Hypothalamus (tissue), 51 donors: ENCODE data around the gene NME1.
A peak's percentile ranks its signal among the peaks of the same experiment; 100 is the strongest.
"Not testable (repeated sequence)": the region's sequence is repeated elsewhere in the genome, so short reads cannot be mapped to it uniquely, and the experiment has no call there.

Experiments used
- DNase-seq, 51 donors: peaks; one replicate each; lab custom pipeline; 2025; lab: John Stamatoyannopoulos, UW

NME1 gene

DNA sequence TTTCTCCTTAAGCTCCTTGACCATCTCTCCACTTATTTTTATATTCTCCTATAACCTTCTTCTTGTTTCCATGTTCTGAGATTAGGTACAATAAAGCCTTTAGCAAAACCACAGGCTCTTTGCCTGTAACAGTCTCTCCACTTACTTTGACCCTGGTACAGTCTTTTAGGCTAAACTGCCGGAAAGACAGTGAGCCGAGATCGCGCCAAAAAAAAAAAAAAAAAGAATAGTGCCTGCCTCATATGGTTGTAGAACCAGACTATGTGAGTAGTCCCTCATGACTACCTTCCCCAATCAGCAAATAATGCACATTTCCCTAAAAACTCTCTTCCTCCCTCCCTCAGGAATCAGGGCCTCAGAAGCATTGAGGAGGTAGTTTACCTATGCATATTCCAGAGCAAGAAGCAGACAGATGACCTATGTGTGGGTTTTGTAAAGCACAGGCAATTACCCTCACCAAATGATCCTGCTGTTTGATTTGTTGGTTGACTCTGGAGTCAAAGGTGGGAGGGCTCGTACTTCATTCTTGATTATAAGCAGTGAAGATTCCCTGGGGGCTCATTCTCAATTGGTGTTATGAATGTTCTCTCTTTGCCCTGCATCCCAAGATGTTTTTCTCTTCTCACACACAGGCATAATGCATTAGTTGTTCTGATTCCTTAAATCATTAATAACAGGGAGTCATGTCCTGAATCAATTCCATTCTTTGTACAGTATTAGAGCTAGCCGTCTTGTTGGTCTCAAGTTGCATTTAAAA, 8.9 kb upstream of the NME1 start:
- DNase-seq, result no peak

DNA sequence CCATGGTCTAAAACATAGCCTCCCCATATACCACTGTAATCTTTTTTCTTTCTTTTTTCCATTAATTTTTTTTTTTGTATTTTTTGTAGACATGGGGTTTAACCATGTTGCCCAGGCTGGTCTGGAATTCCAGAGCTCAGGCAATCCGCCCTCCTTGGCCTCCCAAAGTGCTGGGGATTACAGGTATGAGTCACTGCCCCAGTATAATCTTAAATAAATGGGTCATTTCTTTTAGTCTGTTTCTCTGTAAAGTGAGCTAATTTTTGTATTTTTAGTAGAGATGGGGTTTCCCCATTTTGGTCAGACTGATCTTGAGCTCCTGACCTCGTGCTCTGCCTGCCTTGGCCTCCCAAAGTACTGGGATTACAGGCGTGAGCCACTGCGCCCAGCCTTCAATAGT, 5.7 kb upstream of the NME1 start:
- no peak for DNase-seq

DNA sequence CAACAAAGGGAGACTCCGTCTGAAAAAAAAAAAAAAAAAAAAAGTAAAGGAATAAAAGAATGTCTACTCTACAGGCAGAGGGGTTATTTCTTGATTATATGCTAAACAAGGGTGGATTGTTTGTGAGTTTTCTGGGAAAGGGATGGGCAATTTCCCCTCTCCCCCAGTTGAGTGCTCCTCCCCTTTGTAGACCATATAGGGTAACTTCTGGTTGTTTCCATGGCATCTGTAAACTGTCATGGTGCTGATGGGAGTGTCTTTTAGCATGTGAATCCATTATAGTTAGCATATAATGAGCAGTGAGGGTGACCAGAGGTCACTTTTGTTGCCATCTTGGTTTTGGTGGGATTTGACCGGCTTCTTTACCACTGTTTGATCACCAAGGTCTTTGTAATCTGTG, 4.2 kb upstream of the NME1 start:
- no peak for DNase-seq

DNA sequence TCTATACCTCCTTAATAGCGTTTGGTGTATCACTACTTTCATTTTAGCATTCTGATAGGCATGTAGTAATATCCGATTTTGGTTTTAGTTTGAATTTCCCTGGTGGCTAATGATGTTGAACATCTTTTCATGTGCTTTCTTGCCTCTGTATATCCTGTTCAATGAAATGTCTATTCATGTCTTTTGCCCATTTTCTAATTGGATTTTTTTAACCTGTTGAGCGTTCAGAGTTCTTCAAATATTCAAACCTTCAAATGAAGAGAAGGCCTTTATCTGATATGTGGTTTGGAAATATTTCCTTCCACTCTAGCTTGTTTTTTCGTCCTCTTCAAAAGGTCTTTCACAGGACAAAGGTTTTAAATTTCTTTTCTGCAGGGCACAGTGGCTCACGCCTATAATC, 2.4 kb upstream of the NME1 start:
- DNase-seq, result no peak

DNA sequence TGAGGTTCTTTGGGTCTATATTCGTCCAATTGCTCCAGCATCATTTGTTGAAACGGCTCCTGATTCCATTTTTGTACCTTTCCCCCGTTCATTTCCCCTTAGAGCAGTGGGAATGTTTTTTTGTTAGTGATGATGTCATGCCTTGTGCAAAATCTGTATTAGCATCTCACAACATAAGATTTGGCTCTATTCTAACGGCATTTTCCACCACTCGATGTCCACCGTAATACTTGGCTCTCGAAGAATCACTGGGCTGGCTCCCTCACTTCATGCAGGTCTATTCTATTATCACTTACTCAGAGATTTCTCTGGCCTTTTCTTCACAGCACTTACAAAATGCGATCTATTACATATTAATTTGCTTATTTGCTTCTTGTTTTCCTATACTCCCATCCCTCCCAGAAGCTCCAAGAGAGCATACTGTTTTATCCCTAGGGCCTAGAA, 571 bp upstream of the NME1 start:
- peak in 3 of 51 donors; percentile 4 to 49 (median 17) for DNase-seq

DNA sequence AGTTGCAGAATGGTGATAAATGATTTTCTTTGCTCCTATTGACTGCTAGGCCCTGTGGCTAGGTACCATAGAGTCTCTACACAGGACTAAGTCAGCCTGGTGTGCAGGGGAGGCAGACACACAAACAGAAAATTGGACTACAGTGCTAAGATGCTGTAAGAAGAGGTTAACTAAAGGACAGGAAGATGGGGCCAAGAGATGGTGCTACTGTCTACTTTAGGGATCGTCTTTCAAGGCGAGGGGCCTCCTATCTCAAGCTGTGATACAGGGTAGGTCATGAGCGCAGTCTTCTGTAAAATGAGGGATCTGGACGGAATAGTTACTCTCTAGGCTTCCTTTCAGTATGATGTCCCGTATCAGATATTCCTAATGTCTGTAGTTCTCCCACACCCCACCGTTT, 817 bp downstream of the NME1 start:
- DNase-seq, result peak in 1 of 51 donors; percentile 46

DNA sequence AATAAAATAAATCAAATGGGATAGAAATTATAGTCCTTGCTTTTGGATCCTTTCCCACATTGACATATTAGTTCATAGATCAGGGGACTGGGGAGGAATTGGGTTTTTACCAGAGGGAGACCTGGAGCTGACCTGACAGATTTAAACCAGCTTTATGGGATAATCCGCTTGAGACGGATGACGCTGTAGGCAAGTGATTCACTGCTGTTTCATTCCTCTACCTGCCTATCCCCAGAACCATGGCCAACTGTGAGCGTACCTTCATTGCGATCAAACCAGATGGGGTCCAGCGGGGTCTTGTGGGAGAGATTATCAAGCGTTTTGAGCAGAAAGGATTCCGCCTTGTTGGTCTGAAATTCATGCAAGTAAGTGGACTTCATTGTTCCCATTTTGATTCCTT, 2.1 kb downstream of the NME1 start:
- no peak for DNase-seq

DNA sequence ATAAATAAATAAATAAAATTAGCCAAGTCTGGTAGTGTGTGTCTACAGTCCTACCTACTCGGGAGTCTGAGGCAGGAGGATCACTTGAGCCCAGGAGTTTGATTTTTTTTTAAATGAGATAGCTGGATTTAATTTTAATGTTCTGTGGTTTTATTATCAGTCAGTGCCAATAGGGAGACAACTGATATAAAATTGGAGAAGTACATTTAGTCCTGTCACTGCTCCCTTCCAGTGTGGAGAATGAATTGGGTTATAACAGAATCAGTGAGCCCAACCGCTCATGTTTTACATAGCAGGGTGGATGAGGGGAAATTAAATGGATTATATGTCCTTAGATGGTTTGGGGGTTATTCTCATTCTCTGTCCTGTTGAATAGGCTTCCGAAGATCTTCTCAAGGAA, 6.2 kb downstream of the NME1 start:
- no peak for DNase-seq

DNA sequence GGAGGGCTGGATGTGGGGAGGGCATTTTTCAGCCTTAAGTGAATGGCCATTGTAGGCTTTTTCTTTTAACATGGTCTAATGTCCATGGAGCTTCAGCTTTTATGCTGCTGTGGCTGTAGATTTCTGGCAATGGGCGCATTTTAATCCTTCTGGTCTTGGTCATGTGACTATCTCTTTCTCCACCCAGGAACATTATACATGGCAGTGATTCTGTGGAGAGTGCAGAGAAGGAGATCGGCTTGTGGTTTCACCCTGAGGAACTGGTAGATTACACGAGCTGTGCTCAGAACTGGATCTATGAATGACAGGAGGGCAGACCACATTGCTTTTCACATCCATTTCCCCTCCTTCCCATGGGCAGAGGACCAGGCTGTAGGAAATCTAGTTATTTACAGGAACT, 8.2 kb downstream of the NME1 start:
- DNase-seq, result no peak

DNA sequence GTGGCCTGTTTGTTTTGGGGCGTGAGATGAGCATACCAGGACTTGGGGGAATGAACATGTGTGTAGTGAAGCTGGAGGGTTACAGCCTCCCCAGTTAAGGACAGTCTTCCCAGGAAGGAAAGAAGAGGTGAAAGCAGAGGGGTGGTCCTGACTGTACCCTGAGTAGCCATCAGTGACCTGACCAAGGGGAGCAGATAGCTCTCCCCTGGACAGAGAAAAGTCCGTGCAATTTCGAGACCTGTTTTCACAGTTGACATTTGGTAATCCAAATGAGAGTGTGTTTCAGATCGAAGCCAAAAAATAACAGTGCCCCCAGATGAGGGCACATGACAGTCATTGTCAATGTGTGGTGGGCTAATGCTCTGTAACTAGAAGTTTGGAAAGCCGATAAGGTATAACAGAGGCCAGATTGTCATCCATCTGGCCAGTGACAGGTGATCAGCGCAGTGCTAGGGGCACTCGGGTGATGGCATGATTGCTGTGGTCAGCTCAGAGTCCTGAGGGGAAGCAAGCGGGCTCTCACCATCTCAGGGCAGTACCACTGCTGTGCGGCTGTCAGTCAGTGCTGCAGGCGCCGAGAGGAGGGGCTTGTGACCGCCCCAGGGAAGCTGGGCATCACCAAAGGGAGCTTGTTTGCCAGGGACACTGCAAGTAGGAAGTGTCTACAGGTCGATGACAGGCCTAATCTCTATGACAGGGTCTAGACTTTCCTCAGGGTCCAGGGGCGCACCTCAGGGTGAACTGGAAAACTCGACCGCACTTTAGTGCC, 11.7 kb downstream of the NME1 start:
- DNase-seq, result peak in 2 of 51 donors; percentile 1 to 12

DNA sequence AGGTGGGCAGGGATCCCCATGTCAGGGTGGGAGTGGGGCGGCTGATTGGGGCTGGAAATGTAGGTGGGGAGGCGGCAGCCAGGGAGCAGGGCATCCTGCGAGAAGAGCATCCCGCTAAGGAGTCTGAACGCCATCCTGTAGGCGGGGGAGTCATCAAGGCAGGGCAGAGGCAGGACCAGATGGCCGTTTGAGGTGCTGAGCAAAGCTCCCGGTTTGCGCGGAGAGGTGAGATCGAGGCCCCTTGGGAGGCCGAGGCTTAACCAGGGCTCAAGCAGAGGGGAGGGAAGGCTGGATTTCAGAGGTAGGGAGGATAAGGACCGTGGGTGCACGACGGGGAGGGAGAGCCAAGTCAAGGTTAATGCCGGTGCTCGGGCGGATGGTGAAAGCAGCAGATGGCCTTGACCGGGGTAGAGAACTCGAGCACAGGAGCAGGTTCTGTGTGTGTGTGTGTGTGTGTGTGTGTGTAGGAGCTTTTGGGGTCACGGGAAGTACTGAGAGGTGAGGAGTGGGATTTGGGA, 12.4 kb downstream of the NME1 start:
- peak in 8 of 51 donors; percentile 13 to 52 (median 30) for DNase-seq

DNA sequence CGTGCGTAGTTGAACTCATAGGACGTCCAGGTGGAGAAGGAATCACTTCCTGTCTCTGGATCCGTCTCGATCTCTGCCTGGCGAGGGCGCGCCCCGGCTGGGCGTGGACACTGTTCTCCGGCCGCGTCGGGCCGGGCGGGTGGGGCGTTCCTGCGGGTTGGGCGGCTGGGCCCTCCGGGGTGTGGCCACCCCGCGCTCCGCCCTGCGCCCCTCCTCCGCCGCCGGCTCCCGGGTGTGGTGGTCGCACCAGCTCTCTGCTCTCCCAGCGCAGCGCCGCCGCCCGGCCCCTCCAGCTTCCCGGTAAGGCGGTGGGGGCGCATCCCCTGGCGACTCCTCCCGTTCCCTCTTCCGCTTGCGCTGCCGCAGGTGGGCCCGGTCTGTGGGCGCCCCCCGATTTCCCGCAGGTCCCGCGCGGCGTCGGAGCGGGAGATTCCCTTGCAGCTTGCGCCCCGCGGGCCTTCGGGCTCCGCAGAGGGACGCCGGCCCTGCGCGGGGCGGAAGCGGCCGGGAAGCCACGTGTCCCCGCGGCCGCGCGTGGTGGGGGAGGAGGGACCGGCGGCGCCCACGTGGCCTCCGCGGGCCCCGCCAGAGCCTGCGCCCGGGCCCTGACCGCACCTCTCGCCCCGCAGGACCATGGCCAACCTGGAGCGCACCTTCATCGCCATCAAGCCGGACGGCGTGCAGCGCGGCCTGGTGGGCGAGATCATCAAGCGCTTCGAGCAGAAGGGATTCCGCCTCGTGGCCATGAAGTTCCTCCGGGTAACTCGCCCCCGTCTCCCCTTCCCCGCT, 13.0 kb downstream of the NME1 start, which contains the start of gene NME2:
Gene NME2, plus strand, starts transcription at position 214 of the 789 bp plus-strand sequence. Its CDS starts 420 bp downstream, at position 634.
- DNase-seq, result peak in 49 of 51 donors; percentile 22 to 85 (median 65)

DNA sequence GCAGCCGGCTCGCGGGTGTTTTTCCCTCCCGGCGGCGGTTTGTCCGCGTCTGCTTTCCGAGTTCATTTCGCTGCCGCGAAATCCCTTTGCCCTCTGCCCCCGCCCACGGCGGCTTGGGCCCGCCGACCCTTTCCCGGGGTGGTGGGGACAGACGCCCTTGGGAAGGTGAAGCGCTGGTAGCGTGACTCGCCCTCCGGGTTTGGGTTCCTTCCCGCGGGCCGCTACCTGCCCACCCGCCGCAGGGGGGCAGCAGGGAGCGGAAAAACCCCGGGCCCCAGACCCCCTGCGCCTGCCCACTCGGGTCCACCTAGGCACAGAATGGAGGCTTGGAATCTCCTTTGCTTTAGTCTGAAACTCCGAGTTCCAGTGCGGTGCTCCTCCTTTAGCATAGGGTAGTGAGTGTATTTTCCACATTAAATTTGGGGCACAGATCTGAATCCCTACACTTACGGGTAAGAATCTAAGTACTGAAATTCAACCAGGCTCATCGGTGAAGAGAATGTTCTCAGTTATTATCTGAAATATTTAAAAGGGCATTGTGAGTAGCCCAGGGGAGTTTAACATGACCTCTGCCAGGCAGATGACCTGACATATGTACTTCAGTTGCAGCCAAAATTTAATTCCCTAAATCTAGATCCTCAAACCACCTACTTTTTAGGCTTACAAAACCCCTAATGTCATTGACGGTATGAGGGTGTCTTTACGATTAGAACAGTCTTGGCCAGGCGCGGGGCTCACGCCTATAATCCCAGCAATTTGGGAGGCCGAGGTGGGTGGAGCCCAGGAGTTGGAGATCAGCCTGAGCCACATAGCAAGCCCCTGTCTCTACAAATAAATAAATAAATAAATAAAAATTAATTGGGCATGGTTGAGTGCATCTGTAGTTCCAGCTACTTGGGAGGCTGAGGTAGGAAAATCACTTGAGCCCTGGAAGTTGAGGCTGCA, 13.9 kb downstream of the NME1 start:
- DNase-seq, result peak in 30 of 51 donors; percentile 6 to 63 (median 37)

DNA sequence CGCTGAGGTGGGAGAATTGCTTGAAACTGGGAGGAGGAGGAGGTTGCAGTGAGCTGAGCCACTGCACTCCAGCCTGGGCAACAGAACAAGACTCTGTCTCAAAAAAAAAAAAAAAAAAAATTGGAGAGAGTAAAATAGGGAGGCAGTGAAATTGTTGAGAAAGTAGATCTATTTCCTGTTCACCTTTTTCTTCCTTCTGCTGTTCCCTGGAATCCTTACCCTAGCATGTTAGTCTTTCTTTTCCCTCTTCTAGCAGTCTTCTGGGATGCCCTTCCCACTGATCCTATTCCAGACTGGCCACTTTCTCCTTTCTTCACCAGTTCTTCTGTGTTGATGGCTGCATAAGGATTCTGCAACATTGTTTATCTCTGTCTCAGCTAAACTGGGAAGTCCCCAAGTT, 16.0 kb downstream of the NME1 start:
- no peak for DNase-seq

DNA sequence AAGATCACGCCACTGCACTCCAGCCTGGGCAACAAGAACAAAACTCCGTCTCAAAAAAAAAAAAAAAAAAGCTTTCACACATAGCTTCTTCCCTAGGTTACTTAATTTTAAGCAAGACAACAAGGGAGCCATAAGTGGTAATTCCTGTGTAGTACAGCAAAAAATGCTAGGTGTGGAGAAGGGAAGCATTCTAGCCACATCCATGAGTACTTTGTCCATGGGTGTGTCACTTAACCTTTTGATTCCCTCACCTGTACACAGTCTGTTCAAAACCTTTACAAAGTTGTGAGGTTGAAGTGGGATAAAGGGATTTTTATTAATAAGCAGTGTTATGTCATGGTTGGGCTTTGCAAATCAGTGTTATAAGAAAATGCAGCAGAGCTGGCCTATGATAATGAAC, 17.4 kb downstream of the NME1 start:
- DNase-seq, result no peak

DNA sequence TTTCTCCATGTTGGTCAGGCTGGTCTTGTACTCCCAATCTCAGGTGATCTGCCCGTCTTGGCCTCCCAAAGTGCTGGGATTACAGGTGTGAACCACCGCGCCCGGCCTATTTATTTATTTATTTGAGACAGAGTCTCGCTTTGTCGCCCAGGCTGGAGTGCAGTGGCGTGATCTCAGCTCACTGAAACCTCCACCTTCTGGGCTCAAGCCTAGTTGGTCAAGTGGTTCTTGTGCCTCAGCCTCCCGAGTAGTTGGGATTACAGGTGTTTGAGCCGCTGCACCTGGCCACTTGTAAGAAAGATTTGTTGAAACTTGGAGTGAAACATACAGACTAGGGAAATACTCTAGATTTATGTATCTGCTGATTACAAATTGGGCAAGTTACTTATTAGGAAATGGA, 18.7 kb downstream of the NME1 start:
- DNase-seq, result not testable (repeated sequence)

DNA sequence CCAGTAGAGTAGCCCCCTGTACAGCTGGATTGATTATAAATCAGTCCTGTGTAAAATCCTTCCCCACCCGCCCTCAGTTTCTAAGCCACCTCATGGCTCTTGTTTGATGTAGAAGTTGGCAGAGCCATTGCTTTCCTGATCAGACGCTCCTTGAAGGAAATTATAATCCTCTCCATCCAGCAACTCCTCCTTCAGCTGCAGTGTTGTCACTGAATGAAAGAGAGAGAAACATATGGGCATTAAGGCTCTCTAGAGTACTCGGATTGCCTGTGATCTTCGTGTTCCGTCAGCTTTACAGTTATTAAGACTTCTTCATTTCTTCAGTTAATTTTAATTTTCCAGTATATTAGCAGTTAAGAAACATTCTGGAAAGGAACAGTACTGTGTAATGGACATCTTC, 27.1 kb downstream of the NME1 start:
- no peak for DNase-seq

DNA sequence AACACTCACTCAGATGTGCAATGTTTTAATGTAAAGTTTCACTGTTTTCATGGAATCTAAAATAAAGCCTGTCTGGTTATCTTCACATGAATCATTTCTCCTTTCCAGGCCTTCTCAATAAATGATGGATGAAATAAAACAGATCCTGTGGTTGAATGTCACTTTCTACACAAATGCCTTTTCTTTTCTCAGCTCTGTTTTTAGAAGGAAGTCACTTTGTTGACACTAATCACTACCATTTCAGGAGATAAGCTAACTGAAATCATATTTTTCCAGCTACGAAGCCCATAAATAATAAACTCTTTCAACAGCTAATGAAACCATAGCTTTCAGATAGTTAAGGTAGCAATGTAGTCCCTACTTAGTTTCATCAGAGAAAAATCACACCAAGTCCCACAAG, 30.8 kb downstream of the NME1 start:
- no peak for DNase-seq

DNA sequence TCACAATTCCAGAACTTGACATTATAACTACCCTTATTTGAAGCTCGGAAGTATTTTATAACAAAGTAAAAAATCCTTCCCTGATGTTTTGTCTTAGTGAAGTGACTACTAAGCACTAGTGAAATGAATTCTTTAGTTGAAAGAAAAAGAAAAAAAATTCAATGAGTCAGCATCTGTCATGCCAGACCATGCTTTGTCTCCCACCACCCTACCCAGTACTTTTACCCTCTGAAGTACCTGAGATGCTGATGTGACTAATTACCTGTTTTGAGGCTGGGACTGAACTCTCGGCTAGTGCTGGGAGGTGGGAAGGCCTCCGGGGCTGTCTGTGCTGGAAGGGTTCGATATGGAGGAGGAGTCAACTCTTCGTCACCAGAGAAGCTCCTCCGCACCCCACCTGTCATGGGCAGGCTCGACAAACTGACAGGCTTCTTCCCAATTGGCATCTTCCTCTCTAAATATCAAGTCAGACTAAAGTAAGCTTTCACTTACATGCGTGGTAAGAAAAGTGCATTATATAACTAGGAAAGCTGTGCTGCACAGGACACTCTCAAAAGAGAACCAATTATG, 32.5 kb downstream of the NME1 start:
- DNase-seq, result peak in 2 of 51 donors; percentile 9
